HepG2 (cell line): ENCODE results near the gene AP4M1. TPM values are rescaled to one million over a fixed set of nuclear protein-coding genes. Genes with fewer than 3 reads are reported as not detected.

Source experiments
- ATF7-NPFF ChIP-seq: sonication (generic); formaldehyde crosslinking; IDR thresholded peaks from 2 replicates; pipeline ENCODE4 v1.8.1; 2023; ENCODE audit warnings: mild to moderate bottlenecking, low read depth, missing genetic modification reagents, moderate library complexity
- BHLHE40 ChIP-seq: IDR thresholded peaks from 2 replicates; pipeline ENCODE4 v1.6.1; 2011; ENCODE audit warnings: low read length, improper control_type of control experiment
- BRD4 ChIP-seq: sonication (generic); formaldehyde crosslinking; IDR thresholded peaks from 2 replicates; pipeline ENCODE4 v1.4.0; 2020; ENCODE audit warnings: missing genetic modification reagents
- FOXJ3 ChIP-seq: sonication (generic); formaldehyde crosslinking; IDR thresholded peaks from 2 replicates; pipeline ENCODE4 v1.4.0; 2020; ENCODE audit warnings: missing genetic modification reagents, mild to moderate bottlenecking, borderline replicate concordance
- GATA4 ChIP-seq: sonication (generic); IDR thresholded peaks from 2 replicates; pipeline ENCODE4 v1.6.1; 2016; ENCODE audit warnings: antibody characterized with exemption, low read depth, borderline replicate concordance
- HNF4G ChIP-seq, 2 experiments: sonication (generic) in 1 of 2; formaldehyde crosslinking in 1 of 2; IDR thresholded peaks; 2 replicates each; pipeline versions ENCODE4 v1.4.0 to v1.6.1; 2011 to 2020; ENCODE audit warnings: borderline replicate concordance in 2 of 2, low read depth in 2 of 2, mild to moderate bottlenecking in 2 of 2, low read length in 1 of 2, missing genetic modification reagents in 1 of 2, moderate library complexity in 1 of 2
- JUNB ChIP-seq: sonication (generic); formaldehyde crosslinking; IDR thresholded peaks from 2 replicates; pipeline ENCODE4 v1.8.0; 2022; ENCODE audit warnings: missing genetic modification reagents, mild to moderate bottlenecking, borderline replicate concordance
- MIER2 ChIP-seq: IDR thresholded peaks from 2 replicates; pipeline ENCODE4 v1.6.1; 2016; ENCODE audit warnings: missing biosample characterization, missing genetic modification reagents
- PAF1 ChIP-seq: IDR thresholded peaks from 2 replicates; pipeline ENCODE4 v1.6.1; 2016; ENCODE audit warnings: missing genetic modification reagents, missing compliant biosample characterization
- PHF21A ChIP-seq: sonication (generic); formaldehyde crosslinking; IDR thresholded peaks from 2 replicates; pipeline ENCODE4 v1.5.0; 2020; ENCODE audit warnings: mild to moderate bottlenecking, missing genetic modification reagents
- POGZ ChIP-seq: sonication (generic); formaldehyde crosslinking; IDR thresholded peaks from 2 replicates; pipeline ENCODE4 v1.4.0; 2020; ENCODE audit warnings: mild to moderate bottlenecking, missing genetic modification reagents
- RAD51 ChIP-seq: fragments of 450-650 bp; IDR thresholded peaks from 2 replicates; pipeline ENCODE4 v1.6.1; 2016; ENCODE audit warnings: borderline replicate concordance
- RARG ChIP-seq: sonication (generic); formaldehyde crosslinking; IDR thresholded peaks from 2 replicates; pipeline ENCODE4 v1.4.0; 2020; ENCODE audit warnings: low read depth, mild to moderate bottlenecking, missing genetic modification reagents
- RBFOX2 ChIP-seq: fragments of 200-400 bp; formaldehyde crosslinking; IDR thresholded peaks from 2 replicates; pipeline ENCODE4 v1.6.1; 2017; ENCODE audit warnings: low read depth, mild to moderate bottlenecking, low read length
- RFX5 ChIP-seq: IDR thresholded peaks from 2 replicates; pipeline ENCODE4 v1.6.1; 2011; ENCODE audit warnings: low read depth, low read length, improper control_type of control experiment
- SETDB1 ChIP-seq: sonication (generic); formaldehyde crosslinking; IDR thresholded peaks from 2 replicates; pipeline ENCODE4 v1.5.1; 2020; ENCODE audit warnings: missing genetic modification reagents, mild to moderate bottlenecking, borderline replicate concordance
- WIZ ChIP-seq: sonication (generic); formaldehyde crosslinking; IDR thresholded peaks from 2 replicates; pipeline ENCODE4 v1.5.1; 2020; ENCODE audit warnings: mild to moderate bottlenecking, missing genetic modification reagents
- YY1 ChIP-seq: IDR thresholded peaks from 2 replicates; pipeline ENCODE4 v1.6.1; 2011; ENCODE audit warnings: low read length, low read depth, moderate library complexity, mild to moderate bottlenecking; ENCODE audit not compliant: insufficient read depth, insufficient replicate concordance
- ZC3H4 ChIP-seq: sonication (generic); formaldehyde crosslinking; IDR thresholded peaks from 2 replicates; pipeline ENCODE4 v1.4.0; 2020; ENCODE audit warnings: missing genetic modification reagents, borderline replicate concordance
- ZNF7 ChIP-seq: IDR thresholded peaks from 2 replicates; pipeline ENCODE4 v1.6.1; 2016; ENCODE audit warnings: missing biosample characterization, missing genetic modification reagents
- ZNF775 ChIP-seq: sonication (generic); formaldehyde crosslinking; IDR thresholded peaks from 2 replicates; pipeline ENCODE4 v1.4.0; 2020; ENCODE audit warnings: missing genetic modification reagents, mild to moderate bottlenecking, moderate library complexity, borderline replicate concordance
- ZNF776 ChIP-seq: sonication (generic); formaldehyde crosslinking; IDR thresholded peaks from 2 replicates; pipeline ENCODE4 v1.4.0; 2020; ENCODE audit warnings: mild to moderate bottlenecking, missing genetic modification reagents
- ZSCAN12 ChIP-seq: sonication (generic); formaldehyde crosslinking; IDR thresholded peaks from 2 replicates; pipeline ENCODE4 v1.9.0; 2021; ENCODE audit warnings: mild to moderate bottlenecking, missing genetic modification reagents
- polyA plus RNA-seq, 8 experiments: library from polyadenylated mRNA; depleted of rRNA in 3 of 8; stranded (reverse) in 7 of 8; unstranded in 1 of 8; fragments of >200 nt; fragmentation: Illumina TruSeq in 4 of 8; extraction: Trizol in 4 of 8; gene quantifications; 2 replicates each; pipeline versions ENCODE4 v1.2.1 to v1.2.3, GENCODE V29; 2011 to 2016; ENCODE audit warnings: low read depth in 4 of 8, missing spikeins in 1 of 8, mixed read lengths in 1 of 8; ENCODE audit not compliant: insufficient read depth in 1 of 8
- total RNA-seq, 5 experiments: library from RNA; depleted of rRNA; stranded (reverse); fragments of >200 nt; fragmentation: Illumina TruSeq; extraction: Trizol; gene quantifications; 2 replicates each; pipeline ENCODE4 v1.2.3, GENCODE V29; 2016; ENCODE audit warnings: low read depth in 1 of 5
- TF ChIP-seq, protein P1 (sequence below), 2 experiments: IDR thresholded peaks; 2 replicates each; pipeline ENCODE4 v1.6.1; 2011 to 2012; ENCODE audit warnings: low read length in 2 of 2, borderline replicate concordance in 1 of 2, low read depth in 1 of 2, mild to moderate bottlenecking in 1 of 2, moderate library complexity in 1 of 2
- TF ChIP-seq, protein P2 (sequence below): sonication (generic); formaldehyde crosslinking; IDR thresholded peaks from 2 replicates; pipeline ENCODE4 v1.5.1; 2020; ENCODE audit warnings: missing genetic modification reagents, mild to moderate bottlenecking, borderline replicate concordance
- TF ChIP-seq, protein P3 (sequence below): sonication (generic); formaldehyde crosslinking; IDR thresholded peaks from 2 replicates; pipeline ENCODE4 v1.8.1; 2023; ENCODE audit warnings: missing genetic modification reagents, inconsistent platforms, borderline replicate concordance

Gene AP4M1
- total and polyA plus RNA-seq, 2 of the 13 experiments (the other 11 are each of a cell fraction or from before 2014, with no cell fraction given), result 6.3 to 9.7 TPM

DNA sequence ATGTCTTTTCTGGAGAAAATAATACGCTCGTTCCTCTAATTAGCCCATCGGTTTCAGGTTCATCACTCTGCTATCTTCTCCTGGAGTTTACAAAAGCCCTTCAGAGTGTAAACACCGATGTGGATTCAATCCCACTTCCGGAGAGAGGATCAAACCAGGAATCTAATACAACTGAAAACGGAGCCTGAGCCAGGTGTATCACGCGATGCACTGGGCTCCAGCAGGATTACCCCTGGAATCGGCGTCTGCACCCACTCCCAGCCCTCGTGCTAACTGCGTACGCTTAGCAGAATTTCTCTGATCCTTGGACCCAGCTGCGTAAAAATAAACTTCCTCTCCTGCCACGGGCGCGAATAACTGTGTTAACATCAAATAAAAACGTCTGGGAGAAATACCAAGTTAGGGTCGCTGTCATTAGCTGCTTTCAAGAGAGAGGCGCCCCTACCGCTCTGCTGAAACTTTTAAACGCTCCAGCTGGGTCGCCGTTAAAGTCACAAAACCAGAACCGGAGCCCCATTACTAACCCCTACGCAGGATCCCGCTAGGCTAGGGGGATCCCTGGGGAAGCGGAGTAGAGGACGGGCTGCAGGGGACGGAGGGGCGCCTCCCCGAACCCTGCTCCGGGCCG is 20.4 kb upstream of the AP4M1 start (continued):
- TF ChIP-seq, protein P1, sequence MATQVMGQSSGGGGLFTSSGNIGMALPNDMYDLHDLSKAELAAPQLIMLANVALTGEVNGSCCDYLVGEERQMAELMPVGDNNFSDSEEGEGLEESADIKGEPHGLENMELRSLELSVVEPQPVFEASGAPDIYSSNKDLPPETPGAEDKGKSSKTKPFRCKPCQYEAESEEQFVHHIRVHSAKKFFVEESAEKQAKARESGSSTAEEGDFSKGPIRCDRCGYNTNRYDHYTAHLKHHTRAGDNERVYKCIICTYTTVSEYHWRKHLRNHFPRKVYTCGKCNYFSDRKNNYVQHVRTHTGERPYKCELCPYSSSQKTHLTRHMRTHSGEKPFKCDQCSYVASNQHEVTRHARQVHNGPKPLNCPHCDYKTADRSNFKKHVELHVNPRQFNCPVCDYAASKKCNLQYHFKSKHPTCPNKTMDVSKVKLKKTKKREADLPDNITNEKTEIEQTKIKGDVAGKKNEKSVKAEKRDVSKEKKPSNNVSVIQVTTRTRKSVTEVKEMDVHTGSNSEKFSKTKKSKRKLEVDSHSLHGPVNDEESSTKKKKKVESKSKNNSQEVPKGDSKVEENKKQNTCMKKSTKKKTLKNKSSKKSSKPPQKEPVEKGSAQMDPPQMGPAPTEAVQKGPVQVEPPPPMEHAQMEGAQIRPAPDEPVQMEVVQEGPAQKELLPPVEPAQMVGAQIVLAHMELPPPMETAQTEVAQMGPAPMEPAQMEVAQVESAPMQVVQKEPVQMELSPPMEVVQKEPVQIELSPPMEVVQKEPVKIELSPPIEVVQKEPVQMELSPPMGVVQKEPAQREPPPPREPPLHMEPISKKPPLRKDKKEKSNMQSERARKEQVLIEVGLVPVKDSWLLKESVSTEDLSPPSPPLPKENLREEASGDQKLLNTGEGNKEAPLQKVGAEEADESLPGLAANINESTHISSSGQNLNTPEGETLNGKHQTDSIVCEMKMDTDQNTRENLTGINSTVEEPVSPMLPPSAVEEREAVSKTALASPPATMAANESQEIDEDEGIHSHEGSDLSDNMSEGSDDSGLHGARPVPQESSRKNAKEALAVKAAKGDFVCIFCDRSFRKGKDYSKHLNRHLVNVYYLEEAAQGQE (IDR thresholded peaks at IDR 0.05; ENCODE audit: borderline replicate concordance in 1 of 2, low read depth in 1 of 2, low read length in 2 of 2), result no peak
- TF ChIP-seq RFX5 (no peak), JUNB (CRISPR knock-in tag) (no peak), ZSCAN12 (CRISPR knock-in tag) (no peak), PHF21A (CRISPR knock-in tag) (no peak), PAF1 (no peak), WIZ (no peak), BRD4 (CRISPR knock-in tag) (no peak; the same call in 1 of the 2 replicates), FOXJ3 (CRISPR knock-in tag) (peak; percentile 43; the same call in 1 of the 2 replicates), RBFOX2 (no peak), YY1 (no peak), ZNF776 (CRISPR knock-in tag) (no peak), SETDB1 (CRISPR knock-in tag) (no peak), RAD51 (no peak), GATA4 (no peak), POGZ (CRISPR knock-in tag) (no peak), ZNF7 (CRISPR knock-in tag) (no peak), MIER2 (no peak), RARG (CRISPR knock-in tag) (no peak), HNF4G (IDR thresholded peaks at IDR 0.05; ENCODE audit: borderline replicate concordance, low read depth, low read length) (no peak), HNF4G (CRISPR knock-in tag; IDR thresholded peaks at IDR 0.05; ENCODE audit: borderline replicate concordance, low read depth) (no peak), ATF7-NPFF (no peak), BHLHE40 (peak; percentile 34; the same call in 1 of the 2 replicates), ZNF775 (no peak), ZC3H4 (CRISPR knock-in tag) (no peak)
- TF ChIP-seq, protein P2, sequence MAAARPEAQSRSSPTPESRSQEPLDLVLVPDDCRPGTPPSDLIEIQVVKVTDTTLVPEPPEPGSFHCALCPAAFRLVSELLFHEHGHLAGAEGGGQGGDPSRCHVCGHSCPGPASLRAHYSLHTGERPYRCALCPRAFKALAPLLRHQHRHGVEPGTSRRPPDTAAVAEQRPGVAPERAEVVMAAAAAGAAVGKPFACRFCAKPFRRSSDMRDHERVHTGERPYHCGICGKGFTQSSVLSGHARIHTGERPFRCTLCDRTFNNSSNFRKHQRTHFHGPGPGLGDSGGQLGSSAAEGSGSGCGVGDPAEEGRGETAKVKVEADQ (CRISPR knock-in tag), result no peak
- TF ChIP-seq, protein P3, sequence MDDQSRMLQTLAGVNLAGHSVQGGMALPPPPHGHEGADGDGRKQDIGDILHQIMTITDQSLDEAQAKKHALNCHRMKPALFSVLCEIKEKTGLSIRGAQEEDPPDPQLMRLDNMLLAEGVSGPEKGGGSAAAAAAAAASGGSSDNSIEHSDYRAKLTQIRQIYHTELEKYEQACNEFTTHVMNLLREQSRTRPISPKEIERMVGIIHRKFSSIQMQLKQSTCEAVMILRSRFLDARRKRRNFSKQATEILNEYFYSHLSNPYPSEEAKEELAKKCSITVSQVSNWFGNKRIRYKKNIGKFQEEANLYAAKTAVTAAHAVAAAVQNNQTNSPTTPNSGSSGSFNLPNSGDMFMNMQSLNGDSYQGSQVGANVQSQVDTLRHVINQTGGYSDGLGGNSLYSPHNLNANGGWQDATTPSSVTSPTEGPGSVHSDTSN (CRISPR knock-in tag), result no peak
